Neural cell (in vitro differentiated cells): ENCODE results near the gene LCE3A. TPM values are rescaled to one million over a fixed set of nuclear protein-coding genes. Genes with fewer than 3 reads are reported as not detected.

Experiments
- H2AFZ ChIP-seq: fragments of 200-600, 300-800 bp; sonication (generic), shearing (Covaris generic); 2 replicates; pipeline ENCODE4 v1.6.0; 2014; ENCODE audit warnings: low read depth, mild to moderate bottlenecking, antibody characterized with exemption, low read length, moderate library complexity
- H3F3A ChIP-seq: fragments of 200-600 bp; shearing (Covaris generic); 2 replicates; pipeline ENCODE4 v1.6.1; 2016; ENCODE audit warnings: mild to moderate bottlenecking, moderate library complexity, mixed read lengths, antibody characterized with exemption, low read length; ENCODE audit not compliant: insufficient read depth, poor library complexity, severe bottlenecking
- H3K27ac ChIP-seq: fragments of 200-600, 300-800 bp; sonication (generic), shearing (Covaris generic); 2 replicates; pipeline ENCODE4 v1.5.1; 2014; ENCODE audit warnings: mild to moderate bottlenecking, low read length, moderate library complexity
- H3K27me3 ChIP-seq: fragments of 300-800, 200-600 bp; sonication (generic), shearing (Covaris generic); 2 replicates; pipeline ENCODE4 v1.6.0; 2014; ENCODE audit warnings: mild to moderate bottlenecking, low read depth, low read length, moderate library complexity; ENCODE audit not compliant: insufficient read depth
- H3K36me3 ChIP-seq: fragments of 300-800, 200-600 bp; sonication (generic), shearing (Covaris generic); 2 replicates; pipeline ENCODE4 v1.5.1; 2014; ENCODE audit warnings: mild to moderate bottlenecking, antibody characterized with exemption, low read length, moderate library complexity; ENCODE audit not compliant: insufficient read depth
- H3K4me2 ChIP-seq: fragments of 300-800, 200-600 bp; sonication (generic), shearing (Covaris generic); 2 replicates; pipeline ENCODE4 v1.6.0; 2014; ENCODE audit warnings: mild to moderate bottlenecking, low read length
- H3K4me3 ChIP-seq: fragments of 300-800, 200-600 bp; sonication (generic), shearing (Covaris generic); 2 replicates; pipeline ENCODE4 v1.5.1; 2014; ENCODE audit warnings: mild to moderate bottlenecking, low read length, moderate library complexity
- H3K79me2 ChIP-seq: fragments of 200-600 bp; shearing (Covaris generic); replicated peaks from 2 replicates; pipeline ENCODE4 v1.6.0; 2014; ENCODE audit warnings: mild to moderate bottlenecking, low read length, moderate library complexity; ENCODE audit not compliant: insufficient read depth
- H3K9ac ChIP-seq: fragments of 300-800, 200-600 bp; sonication (generic), shearing (Covaris generic); 2 replicates; pipeline ENCODE4 v1.6.1; 2016; ENCODE audit warnings: mild to moderate bottlenecking, low read length, mixed read lengths
- H3K9me2 ChIP-seq: fragments of 200-600 bp; shearing (Covaris generic); 2 replicates; pipeline ENCODE4 v1.6.1; 2016; ENCODE audit warnings: mild to moderate bottlenecking, low read length, mixed read lengths; ENCODE audit not compliant: insufficient read depth
- H3K9me3 ChIP-seq: fragments of 200-600, 300-800 bp; sonication (generic), shearing (Covaris generic); 2 replicates; pipeline ENCODE4 v1.6.1; 2016; ENCODE audit warnings: mild to moderate bottlenecking, mixed run types, low read length, moderate library complexity, mixed read lengths
- H4K20me1 ChIP-seq: fragments of 200-600 bp; shearing (Covaris generic); 2 replicates; pipeline ENCODE4 v1.6.1; 2016; ENCODE audit warnings: mild to moderate bottlenecking, mixed run types; ENCODE audit not compliant: insufficient read depth
- CTCF ChIP-seq: fragments of 450-650 bp; IDR thresholded peaks from 2 replicates; pipeline ENCODE4 v1.5.1; 2014; ENCODE audit warnings: antibody characterized with exemption, mild to moderate bottlenecking, moderate library complexity; ENCODE audit not compliant: poor library complexity, severe bottlenecking
- EP300 ChIP-seq: fragments of 450-650 bp; conservative IDR thresholded peaks from 2 replicates; pipeline ENCODE4 v1.6.1; 2014; ENCODE audit warnings: antibody characterized with exemption, mild to moderate bottlenecking, moderate library complexity; ENCODE audit not compliant: poor library complexity, severe bottlenecking
- EZH2 ChIP-seq: fragments of 200-600, 300-800 bp; shearing (Covaris generic), sonication (generic); IDR thresholded peaks from 2 replicates; pipeline ENCODE4 v1.6.1; 2014; ENCODE audit warnings: antibody characterized with exemption, low read length, borderline replicate concordance, mild to moderate bottlenecking; ENCODE audit not compliant: insufficient read depth, poor library complexity, severe bottlenecking
- MXI1 ChIP-seq: fragments of 450-650 bp; conservative IDR thresholded peaks from 2 replicates; pipeline ENCODE4 v1.6.1; 2014; ENCODE audit warnings: antibody characterized with exemption, mild to moderate bottlenecking; ENCODE audit not compliant: poor library complexity, severe bottlenecking
- POLR2AphosphoS5 ChIP-seq: IDR thresholded peaks from 2 replicates; pipeline ENCODE4 v1.6.1; 2012
- RAD21 ChIP-seq: fragments of 450-650 bp; conservative IDR thresholded peaks from 2 replicates; pipeline ENCODE4 v1.6.1; 2014; ENCODE audit warnings: antibody characterized with exemption, mild to moderate bottlenecking, moderate library complexity
- REST ChIP-seq: IDR thresholded peaks from 2 replicates; pipeline ENCODE4 v1.6.1; 2012; ENCODE audit warnings: borderline replicate concordance
- SMC3 ChIP-seq: fragments of 450-650 bp; conservative IDR thresholded peaks from 2 replicates; pipeline ENCODE4 v1.6.1; 2014; ENCODE audit warnings: antibody characterized with exemption, mild to moderate bottlenecking, moderate library complexity; ENCODE audit not compliant: poor library complexity
- TAF1 ChIP-seq: IDR thresholded peaks from 2 replicates; pipeline ENCODE4 v1.6.1; 2012; ENCODE audit warnings: low read depth
- polyA plus RNA-seq: library from polyadenylated mRNA; depleted of rRNA; stranded (reverse); fragments of >200 nt; gene quantifications from 2 replicates; pipeline ENCODE4 v1.2.3, GENCODE V29; 2014

The LCE3A gene
- polyA plus RNA-seq, 1 donor from 2014 or later = not detected

GRCh38 chr1:152585586-152585985 lies 37.3 kb downstream of the LCE3A start:
- H2AFZ ChIP-seq = no peak overlapping the region
- no peaks in the 10 kb centered on the region for H3F3A ChIP-seq
- H3K9ac ChIP-seq = no peak overlapping the region
- H3K36me3 ChIP-seq = no peaks in the 10 kb centered on the region
- no peaks in the 10 kb centered on the region for H3K27me3 ChIP-seq
- no peaks in the 10 kb centered on the region for H3K79me2 ChIP-seq
- H3K4me2 ChIP-seq = no peak overlapping the region
- no peak overlapping the region for H3K4me3 ChIP-seq
- no peak overlapping the region for H3K27ac ChIP-seq
- TF ChIP-seq TAF1 (no peak), MXI1 (no peak), REST (no peak), SMC3 (no peak), EP300 (no peak), POLR2AphosphoS5 (no peak), EZH2 (no peak), RAD21 (no peak), CTCF (no peak)
- H4K20me1 ChIP-seq = no peaks in the 10 kb centered on the region
- H3K9me3 ChIP-seq = no peaks in the 10 kb centered on the region
- no peaks in the 10 kb centered on the region for H3K9me2 ChIP-seq

DNA sequence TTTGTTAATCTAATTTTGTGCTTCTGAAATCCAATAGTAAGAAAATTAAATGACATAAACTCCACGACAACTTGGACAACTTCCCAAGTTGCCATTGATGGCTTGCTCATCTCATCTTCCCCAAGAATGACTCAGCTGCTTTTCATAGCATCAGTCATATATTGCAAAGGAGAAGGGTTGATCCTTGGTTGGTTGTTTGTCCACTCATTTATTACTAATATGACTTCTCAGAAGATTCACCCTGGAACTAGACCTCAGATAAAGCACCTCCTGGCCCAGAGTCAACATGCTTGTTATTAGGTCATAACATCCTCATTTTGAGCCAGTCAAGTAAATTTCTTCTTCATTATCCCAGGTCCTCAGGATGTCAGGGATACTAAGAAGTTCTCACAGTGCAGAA lies 40.3 kb downstream of the LCE3A start:
- TF ChIP-seq EZH2 = no peak
- no peak for TF ChIP-seq MXI1
- TF ChIP-seq RAD21 = no peak
- TF ChIP-seq REST = no peak
- no peak for TF ChIP-seq CTCF
- no peak for TF ChIP-seq POLR2AphosphoS5
- Histone ChIP-seq H3K36me3 (no peaks in the 10 kb centered on the region), H3K27me3 (no peaks in the 10 kb centered on the region), H3F3A (no peaks in the 10 kb centered on the region), H3K4me3 (no peak overlapping the region), H2AFZ (no peak overlapping the region), H3K9me2 (no peaks in the 10 kb centered on the region), H3K9me3 (no peaks in the 10 kb centered on the region), H3K27ac (no peak overlapping the region), H3K4me2 (no peak overlapping the region), H3K9ac (no peak overlapping the region), H3K79me2 (no peaks in the 10 kb centered on the region), H4K20me1 (no peaks in the 10 kb centered on the region)
